Measurements from ENCODE around the gene ZNF410. TPM values are rescaled to one million over a fixed set of nuclear protein-coding genes. Genes with fewer than 3 reads are reported as not detected.
A peak's percentile ranks its signal among the peaks of the same experiment; 100 is the strongest.
"Not testable (repeated sequence)": the region's sequence is repeated elsewhere in the genome, so short reads cannot be mapped to it uniquely, and the experiment has no call there.

ZNF410 gene
- total and polyA plus RNA-seq, 3 donors from 2014 or later: 85.3 to 117 (median 92.9) TPM

DNA sequence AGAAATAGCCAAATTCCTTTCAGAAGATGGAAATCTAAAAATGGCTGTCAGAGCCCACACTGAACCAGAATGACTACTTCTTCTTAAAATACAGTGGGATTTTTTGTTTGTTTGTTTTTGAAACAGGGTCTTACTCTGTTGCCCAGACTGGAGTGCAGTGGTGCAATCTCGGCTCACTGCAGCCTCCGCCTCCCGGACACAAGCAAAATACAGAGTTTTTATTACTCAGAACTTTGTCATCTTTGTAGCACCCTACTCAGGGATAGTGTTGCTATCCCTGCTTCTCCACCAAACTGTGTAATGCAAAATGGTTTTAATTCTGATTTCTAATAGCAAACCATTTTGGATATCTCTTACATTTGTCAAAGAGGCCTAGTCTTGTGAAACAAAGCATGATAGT, 16.4 kb downstream of the ZNF410 start:
- WGBS, 2 donors: 64 to 94% methylated on average over 3 of the region's 3 CpGs
- TF ChIP-seq POLR2A (IDR thresholded peaks at IDR 0.05) (no peak), CTCF (IDR thresholded peaks at IDR 0.05) (no peak)

DNA sequence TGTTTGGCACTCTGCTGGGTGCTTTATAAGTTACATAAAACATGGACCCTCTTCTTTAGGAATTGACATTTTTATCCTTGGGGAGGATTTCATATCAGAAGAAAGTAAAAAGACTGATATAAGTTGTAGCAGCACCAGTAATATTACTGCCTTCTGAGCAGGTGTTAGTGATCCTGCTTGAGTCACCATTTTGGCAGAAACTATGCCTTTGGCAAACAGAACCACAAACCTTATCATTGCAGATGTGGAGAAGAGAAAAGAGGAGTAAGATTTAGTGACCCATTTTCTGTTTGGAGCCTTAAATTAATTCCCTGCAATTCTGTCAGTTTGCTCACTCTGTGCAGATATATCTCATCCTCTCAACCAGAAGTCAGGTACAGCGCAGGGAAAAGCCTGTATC, 23.0 kb downstream of the ZNF410 start:
- H3K4me1 ChIP-seq: peaks cover 23% of the 10 kb centered on the region
- peak overlapping the region in 1 of 2 donors; percentile 18 for H3K27ac ChIP-seq
- 55 to 74% methylated on average over 1 of the region's 1 CpG for whole genome bisulfite sequencing, 2 donors
- TF ChIP-seq POLR2A (IDR thresholded peaks at IDR 0.05): no peak
- TF ChIP-seq CTCF (IDR thresholded peaks at IDR 0.05): no peak
- no peak overlapping the region for H3K4me3 ChIP-seq
- no peaks in the 10 kb centered on the region for H3K9me3 ChIP-seq
- no peaks in the 10 kb centered on the region for H3K27me3 ChIP-seq
- intact Hi-C loops (cut with DNase I; ENCODE audit: low total_unique reads): no loop called here
- no peaks in the 10 kb centered on the region for H3K36me3 ChIP-seq (ENCODE audit: low read depth, missing control alignments)
- no peak for DNase-seq

More for the DNA sequence above, 16.4 kb downstream of the ZNF410 start:
- H3K4me3 ChIP-seq: no peak overlapping the region
- no peak for DNase-seq
- no peak overlapping the region for H3K27ac ChIP-seq
- H3K36me3 ChIP-seq (ENCODE audit: low read depth, missing control alignments): no peaks in the 10 kb centered on the region
- no peaks in the 10 kb centered on the region for H3K9me3 ChIP-seq
- peaks cover 7% of the 10 kb centered on the region for H3K4me1 ChIP-seq
- intact Hi-C loops (cut with DNase I; ENCODE audit: low total_unique reads): no loop called here
- H3K27me3 ChIP-seq: no peaks in the 10 kb centered on the region

- no peak for TF ChIP-seq POLR2A (IDR thresholded peaks at IDR 0.05)
- Histone ChIP-seq H3K4me1 (peaks cover 23% of the 10 kb centered on the region), H3K36me3 (ENCODE audit: low read depth, missing control alignments) (no peaks in the 10 kb centered on the region), H3K27me3 (no peaks in the 10 kb centered on the region), H3K27ac (peak overlapping the region in 1 of 2 donors; percentile 6), H3K9me3 (no peaks in the 10 kb centered on the region), H3K4me3 (no peak overlapping the region)
- no peak for DNase-seq
- intact Hi-C loops (cut with DNase I; ENCODE audit: low total_unique reads): no loop called here
- WGBS, 2 donors: 30 to 57% methylated on average over 3 of the region's 3 CpGs
These were observed 26.6 kb downstream of the ZNF410 start for GRCh38 chr14:73913256-73913655.

DNA sequence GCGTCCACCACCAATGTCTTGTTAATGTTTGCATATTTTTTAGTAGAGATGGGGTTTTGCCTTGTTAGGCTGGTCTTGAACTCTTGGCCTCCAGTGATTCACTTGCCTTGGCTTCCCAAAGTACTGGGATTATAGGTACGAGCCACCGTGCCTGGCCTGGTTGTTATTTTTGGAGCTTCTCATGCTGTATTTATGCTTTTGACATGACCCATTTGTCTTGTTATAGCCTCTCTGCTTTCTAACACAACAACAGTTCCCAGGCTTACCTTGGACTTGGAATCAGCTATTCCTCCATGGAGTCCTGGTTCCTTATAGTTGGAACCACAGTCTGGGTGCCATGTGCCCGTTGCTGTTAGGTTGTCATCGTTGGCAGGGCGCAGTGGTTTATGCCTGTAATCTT, 29.7 kb downstream of the ZNF410 start:
- intact Hi-C loops (cut with DNase I; ENCODE audit: low total_unique reads): no loop called here
- WGBS, 2 donors: 89 to 91% methylated on average over 6 of the region's 6 CpGs
- Histone ChIP-seq H3K36me3 (ENCODE audit: low read depth, missing control alignments) (no peaks in the 10 kb centered on the region), H3K27me3 (no peaks in the 10 kb centered on the region), H3K27ac (no peak overlapping the region), H3K4me1 (peaks cover 10% of the 10 kb centered on the region), H3K9me3 (no peaks in the 10 kb centered on the region), H3K4me3 (no peak overlapping the region)
- no peak for TF ChIP-seq CTCF (IDR thresholded peaks at IDR 0.05)
- TF ChIP-seq POLR2A (IDR thresholded peaks at IDR 0.05): no peak
- DNase-seq: no peak

GRCh38 chr14:73919457-73919856, 32.8 kb downstream of the ZNF410 start:
- H3K9me3 ChIP-seq; H3K4me1 ChIP-seq; H3K36me3 ChIP-seq (ENCODE audit: low read depth, missing control alignments); H3K27ac ChIP-seq; H3K27me3 ChIP-seq; DNase-seq; H3K4me3 ChIP-seq; intact Hi-C loops (cut with DNase I; ENCODE audit: low total_unique reads): not testable (repeated sequence)
- 95 to 97% methylated on average over 2 of the region's 2 CpGs for WGBS, 2 donors

- WGBS, 2 donors: 77 to 92% methylated on average over 5 of the region's 5 CpGs
- Histone ChIP-seq H3K27ac (no peak overlapping the region), H3K9me3 (no peaks in the 10 kb centered on the region), H3K4me3 (no peak overlapping the region), H3K36me3 (ENCODE audit: low read depth, missing control alignments) (no peaks in the 10 kb centered on the region), H3K4me1 (no peaks in the 10 kb centered on the region), H3K27me3 (no peaks in the 10 kb centered on the region)
- no peak for DNase-seq
- TF ChIP-seq CTCF (IDR thresholded peaks at IDR 0.05): no peak
- TF ChIP-seq POLR2A (IDR thresholded peaks at IDR 0.05): no peak
- intact Hi-C loops (cut with DNase I; ENCODE audit: low total_unique reads): no loop called here
These were observed 37.7 kb downstream of the ZNF410 start for GRCh38 chr14:73924337-73924736.

Measured in testis (tissue), 3 donors.